OCI-LY7 (cell line): Measurements from ENCODE around the gene NEK2.

Experiments
- CTCF ChIP-seq: fragments of 200-600 bp; sonication (generic); conservative IDR thresholded peaks from 2 replicates; pipeline ENCODE4 v1.5.1; 2014; ENCODE audit warnings: mild to moderate bottlenecking, antibody characterized with exemption, low read length, moderate library complexity, mixed read lengths
- EZH2phosphoT487 ChIP-seq: fragments of 200-600 bp; sonication (generic); IDR thresholded peaks from 2 replicates; pipeline ENCODE4 v1.6.1; 2018; ENCODE audit warnings: low read depth, borderline replicate concordance, mild to moderate bottlenecking, mixed run types, antibody characterized with exemption, low read length, moderate library complexity, mixed read lengths

DNA sequence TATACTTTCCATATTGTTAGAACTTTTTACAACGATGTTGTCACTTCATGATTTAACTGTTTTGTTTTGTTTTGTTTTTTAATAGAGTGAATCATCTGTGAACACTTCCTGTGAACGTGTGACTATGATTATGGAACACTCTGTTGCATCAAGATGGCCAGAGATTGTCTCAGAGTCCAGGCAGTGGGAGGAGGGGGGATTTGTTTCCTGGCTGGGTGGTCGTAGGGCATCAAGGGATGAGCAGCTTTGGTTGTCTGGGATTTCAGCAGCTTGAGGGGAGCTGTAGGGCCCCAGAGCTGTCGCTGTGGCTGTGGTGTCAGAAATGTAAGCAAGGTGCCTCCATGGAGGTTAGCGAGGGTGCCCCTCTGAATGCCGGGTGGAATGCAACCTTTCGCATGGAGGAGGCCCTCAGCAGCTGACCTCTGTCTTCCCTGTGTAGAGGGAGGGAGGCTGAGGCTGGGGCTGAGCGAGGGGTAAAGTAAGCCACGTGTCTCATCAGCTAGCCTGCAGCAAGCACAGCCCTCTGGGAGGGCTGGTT is 21.4 kb downstream of the NEK2 start:
- TF ChIP-seq CTCF (no peak), EZH2phosphoT487 (no peak)
